Measurements from ENCODE around the gene AFAP1.

GRCh38 chr4:7807351-7807921, 132.2 kb downstream of the AFAP1 start:
- TF ChIP-seq CTCF (IDR thresholded peaks at IDR 0.05), result no peak
- no peak for TF ChIP-seq EZH2 (IDR thresholded peaks at IDR 0.05)

Measured in neural progenitor cell (in vitro differentiated cells).